Lower leg skin (tissue), 3 donors: ENCODE results near the gene ALOX5.

ENCODE experiments used
- CTCF ChIP-seq, 3 donors: fragments of 450-650 bp; IDR thresholded peaks; one replicate each; pipeline ENCODE4 v1.5.1; 2016; ENCODE audit warnings: antibody characterized with exemption in 3 of 3, mild to moderate bottlenecking in 3 of 3, moderate library complexity in 2 of 3
- POLR2A ChIP-seq, 2 donors: fragments of 450-650 bp; IDR thresholded peaks; one replicate each; pipeline ENCODE4 v1.6.1; 2016 to 2017; ENCODE audit warnings: antibody characterized with exemption in 2 of 2, mild to moderate bottlenecking in 1 of 2, moderate library complexity in 1 of 2

GRCh38 chr10:45452743-45453452 lies 78.9 kb downstream of the ALOX5 start:
- no peak for TF ChIP-seq CTCF (IDR thresholded peaks at IDR 0.05)
- TF ChIP-seq POLR2A (IDR thresholded peaks at IDR 0.05): no peak
